Renal cortex interstitium (tissue), 11 donors: Measurements from ENCODE around the gene SS18L1. TPM values are rescaled to one million over a fixed set of nuclear protein-coding genes. Genes with fewer than 3 reads are reported as not detected.

Source experiments
- DNase-seq, 11 donors: peaks; one replicate each; pipeline ENCODE4 v3.0.0-alpha.2; 2013; ENCODE audit warnings: low read depth in 9 of 11, low spot score in 4 of 11; ENCODE audit errors: extremely low read depth in 1 of 11
- polyA plus RNA-seq, 3 donors: library from polyadenylated mRNA; unstranded; fragments of 120-200 nt; gene quantifications; one replicate each; pipeline ENCODE4 v1.2.1, GENCODE V29; 2013; ENCODE audit not compliant: insufficient read length in 3 of 3

The SS18L1 gene
- polyA plus RNA-seq, 3 donors: 18.6 to 25.7 (median 19.7) TPM

- no peak for DNase-seq
Measured at GRCh38 chr20:62160876-62161275, 17.3 kb downstream of the SS18L1 start.

GRCh38 chr20:62161347-62161746 lies 17.8 kb downstream of the SS18L1 start:
- DNase-seq: no peak

GRCh38 chr20:62162765-62163484 lies 19.4 kb downstream of the SS18L1 start:
- no peak for DNase-seq

- no peak for DNase-seq
Measured at GRCh38 chr20:62163485-62163865, 19.9 kb downstream of the SS18L1 start.

- no peak for DNase-seq
Measured at GRCh38 chr20:62163986-62164762, 20.6 kb downstream of the SS18L1 start.

- no peak for DNase-seq
Measured at GRCh38 chr20:62164879-62165761, 21.6 kb downstream of the SS18L1 start.

GRCh38 chr20:62165762-62166399 lies 22.3 kb downstream of the SS18L1 start:
- no peak for DNase-seq

- no peak for DNase-seq
Measured at GRCh38 chr20:62167474-62167873, 23.9 kb downstream of the SS18L1 start.

- DNase-seq: no peak
Measured at GRCh38 chr20:62168061-62168460, 24.5 kb downstream of the SS18L1 start.

- DNase-seq: no peak
Measured at GRCh38 chr20:62168890-62169435, 25.4 kb downstream of the SS18L1 start.

- no peak for DNase-seq
Measured at GRCh38 chr20:62170536-62170935, 27.0 kb downstream of the SS18L1 start.

- no peak for DNase-seq
Measured at GRCh38 chr20:62171245-62171644, 27.7 kb downstream of the SS18L1 start.

- no peak for DNase-seq
Measured at GRCh38 chr20:62172666-62173065, 29.1 kb downstream of the SS18L1 start.

- DNase-seq: no peak
Measured at GRCh38 chr20:62174021-62174804, 30.6 kb downstream of the SS18L1 start.

GRCh38 chr20:62174870-62175624 lies 31.5 kb downstream of the SS18L1 start:
- DNase-seq: no peak

- no peak for DNase-seq
Measured at GRCh38 chr20:62175711-62176110, 32.1 kb downstream of the SS18L1 start.

GRCh38 chr20:62176866-62177265 lies 33.3 kb downstream of the SS18L1 start:
- no peak for DNase-seq
